Measurements from ENCODE around the gene PTPRC. TPM values are rescaled to one million over a fixed set of nuclear protein-coding genes. Genes with fewer than 3 reads are reported as not detected.

Gene PTPRC
- total RNA-seq, 2 donors from 2014 or later = 11.2 to 18.7 TPM

DNA sequence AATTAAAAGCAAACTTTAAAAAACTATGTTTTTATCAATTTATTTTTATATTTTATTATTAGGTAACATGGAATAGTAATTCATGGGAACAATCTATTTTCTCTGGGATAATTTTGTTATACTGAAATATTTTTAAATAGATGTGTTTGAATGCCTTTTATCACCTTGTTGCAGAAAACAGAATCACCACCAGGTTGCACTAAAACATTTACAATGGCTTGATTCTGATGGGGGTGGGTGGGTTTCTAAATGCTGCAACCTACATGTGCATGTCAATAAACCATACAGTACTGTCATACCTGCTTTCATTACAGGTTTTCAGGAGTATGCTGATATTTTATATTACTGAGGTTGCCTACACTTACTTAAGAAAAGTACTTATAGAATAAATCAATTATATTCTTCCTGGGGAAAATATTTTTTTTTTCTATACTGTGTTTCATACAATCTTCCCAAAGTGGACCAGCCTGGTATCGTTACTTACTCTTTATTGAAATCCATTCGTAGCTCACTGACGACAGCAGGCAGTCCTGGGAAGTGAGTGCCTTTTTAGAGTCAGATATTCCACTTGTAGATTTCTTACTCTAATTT is 132.8 kb downstream of the PTPRC start:
- H3K27me3 ChIP-seq = no peaks in the 10 kb centered on the region
- H3K4me3 ChIP-seq = no peak overlapping the region
- TF ChIP-seq, protein P1, sequence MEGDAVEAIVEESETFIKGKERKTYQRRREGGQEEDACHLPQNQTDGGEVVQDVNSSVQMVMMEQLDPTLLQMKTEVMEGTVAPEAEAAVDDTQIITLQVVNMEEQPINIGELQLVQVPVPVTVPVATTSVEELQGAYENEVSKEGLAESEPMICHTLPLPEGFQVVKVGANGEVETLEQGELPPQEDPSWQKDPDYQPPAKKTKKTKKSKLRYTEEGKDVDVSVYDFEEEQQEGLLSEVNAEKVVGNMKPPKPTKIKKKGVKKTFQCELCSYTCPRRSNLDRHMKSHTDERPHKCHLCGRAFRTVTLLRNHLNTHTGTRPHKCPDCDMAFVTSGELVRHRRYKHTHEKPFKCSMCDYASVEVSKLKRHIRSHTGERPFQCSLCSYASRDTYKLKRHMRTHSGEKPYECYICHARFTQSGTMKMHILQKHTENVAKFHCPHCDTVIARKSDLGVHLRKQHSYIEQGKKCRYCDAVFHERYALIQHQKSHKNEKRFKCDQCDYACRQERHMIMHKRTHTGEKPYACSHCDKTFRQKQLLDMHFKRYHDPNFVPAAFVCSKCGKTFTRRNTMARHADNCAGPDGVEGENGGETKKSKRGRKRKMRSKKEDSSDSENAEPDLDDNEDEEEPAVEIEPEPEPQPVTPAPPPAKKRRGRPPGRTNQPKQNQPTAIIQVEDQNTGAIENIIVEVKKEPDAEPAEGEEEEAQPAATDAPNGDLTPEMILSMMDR (IDR thresholded peaks at IDR 0.05) = peak; percentile 13
- H3K4me1 ChIP-seq = no peaks in the 10 kb centered on the region
- no peak for DNase-seq
- intact Hi-C loops (cut with DNase I) = no loop called here
- H3K36me3 ChIP-seq = no peaks in the 10 kb centered on the region
- no peak overlapping the region for H3K27ac ChIP-seq
- no peak overlapping the region for H3K9ac ChIP-seq (ENCODE audit: low read depth in 2 of 2, low read length in 2 of 2)
- no peaks in the 10 kb centered on the region for H3K9me3 ChIP-seq

DNA sequence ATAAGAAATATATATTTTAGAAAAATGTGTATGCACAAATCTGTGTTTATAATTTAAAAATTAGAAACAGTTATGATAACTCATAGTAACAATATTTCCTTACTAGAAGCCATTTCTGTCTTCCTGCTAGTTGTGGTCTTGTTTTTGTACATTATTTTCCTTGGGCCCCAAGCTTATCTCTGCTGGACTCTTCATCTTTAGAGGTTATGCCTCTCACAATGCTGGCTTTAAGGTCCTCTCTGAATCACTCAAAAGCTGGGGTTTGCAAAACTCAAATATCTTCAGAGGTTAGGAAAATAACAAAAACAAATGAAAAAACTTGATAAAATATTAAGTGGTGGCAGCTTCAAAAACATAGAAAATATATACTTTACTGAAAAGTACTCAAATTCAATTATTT is 133.8 kb downstream of the PTPRC start:
- TF ChIP-seq, protein P1 (IDR thresholded peaks at IDR 0.05) = no peak
- no peak overlapping the region for H3K4me3 ChIP-seq
- H3K9ac ChIP-seq (ENCODE audit: low read depth in 2 of 2, low read length in 2 of 2) = no peak overlapping the region
- DNase-seq = no peak
- no peaks in the 10 kb centered on the region for H3K27me3 ChIP-seq
- no peaks in the 10 kb centered on the region for H3K36me3 ChIP-seq
- H3K9me3 ChIP-seq = no peaks in the 10 kb centered on the region
- H3K4me1 ChIP-seq = no peaks in the 10 kb centered on the region
- intact Hi-C loops (cut with DNase I) = no loop called here
- H3K27ac ChIP-seq = no peak overlapping the region

DNA sequence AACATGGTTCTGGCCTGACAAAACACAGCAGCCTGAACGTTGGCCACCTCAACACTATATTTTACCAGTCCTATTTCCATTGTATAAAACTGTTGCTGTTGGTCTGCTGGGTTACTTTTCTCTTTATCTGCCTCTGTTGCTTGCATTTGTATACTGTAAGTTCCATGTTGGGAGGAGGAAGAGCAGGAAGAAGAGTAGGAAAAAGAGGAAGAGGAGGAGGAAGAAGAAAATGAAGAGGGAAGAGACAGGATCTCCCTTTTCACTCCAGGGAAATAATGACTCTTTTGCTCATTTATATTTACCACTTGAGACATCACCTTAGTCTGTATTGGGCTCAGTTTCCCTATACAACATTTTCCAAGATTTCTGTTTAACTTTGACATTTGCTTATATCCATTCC is 134.2 kb downstream of the PTPRC start:
- no peaks in the 10 kb centered on the region for H3K27me3 ChIP-seq
- intact Hi-C loops (cut with DNase I) = no loop called here
- H3K27ac ChIP-seq = no peak overlapping the region
- DNase-seq = no peak
- H3K4me3 ChIP-seq = no peak overlapping the region
- H3K36me3 ChIP-seq = no peaks in the 10 kb centered on the region
- no peaks in the 10 kb centered on the region for H3K9me3 ChIP-seq
- H3K9ac ChIP-seq (ENCODE audit: low read depth in 2 of 2, low read length in 2 of 2) = no peak overlapping the region
- no peaks in the 10 kb centered on the region for H3K4me1 ChIP-seq
- TF ChIP-seq, protein P1 (IDR thresholded peaks at IDR 0.05) = no peak

DNA sequence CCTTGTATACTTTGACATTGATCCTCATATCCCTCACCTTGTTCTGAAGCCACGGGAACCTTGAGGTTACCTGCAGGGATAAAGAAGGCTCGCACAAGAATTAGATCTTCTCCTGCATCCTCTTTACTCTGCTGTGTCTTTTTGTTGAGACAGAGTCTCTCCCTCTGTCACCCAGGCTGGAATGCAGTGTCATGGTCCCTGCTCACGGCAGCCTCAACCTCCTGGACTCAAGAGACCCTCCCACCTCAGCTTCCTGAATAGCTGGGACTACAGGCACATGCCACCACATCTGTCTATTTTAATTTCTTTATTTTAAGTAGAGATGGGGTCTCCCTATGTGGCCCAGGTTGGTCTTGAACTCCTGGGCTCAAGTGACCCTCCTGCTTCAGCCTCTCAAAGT is 134.7 kb downstream of the PTPRC start:
- no peaks in the 10 kb centered on the region for H3K9me3 ChIP-seq
- no peaks in the 10 kb centered on the region for H3K4me1 ChIP-seq
- no peak overlapping the region for H3K27ac ChIP-seq
- H3K27me3 ChIP-seq = no peaks in the 10 kb centered on the region
- no peak overlapping the region for H3K4me3 ChIP-seq
- TF ChIP-seq, protein P1 (IDR thresholded peaks at IDR 0.05) = no peak
- intact Hi-C loops (cut with DNase I) = no loop called here
- H3K36me3 ChIP-seq = no peaks in the 10 kb centered on the region
- no peak overlapping the region for H3K9ac ChIP-seq (ENCODE audit: low read depth in 2 of 2, low read length in 2 of 2)
- no peak for DNase-seq

DNA sequence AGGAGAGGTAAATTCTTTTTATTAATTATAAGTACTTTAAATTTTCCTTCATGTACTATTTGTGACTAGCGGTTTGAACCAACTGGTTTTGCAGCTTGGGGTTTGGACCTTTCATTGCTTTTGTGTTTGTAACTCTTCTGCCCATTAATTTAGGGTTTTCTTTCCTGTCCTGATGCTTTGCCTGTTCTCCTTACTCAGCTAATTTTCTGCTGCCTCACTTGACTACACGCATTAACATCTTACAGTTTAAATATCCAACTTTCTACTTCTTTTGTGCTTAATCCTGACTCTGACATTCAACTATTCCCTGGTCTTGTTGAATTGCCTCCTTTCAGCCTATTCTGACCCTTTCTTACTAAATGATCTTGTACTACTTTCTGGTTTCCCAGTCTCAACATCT is 135.6 kb downstream of the PTPRC start:
- Histone ChIP-seq H3K27ac (no peak overlapping the region), H3K4me3 (no peak overlapping the region), H3K9me3 (no peaks in the 10 kb centered on the region), H3K27me3 (no peaks in the 10 kb centered on the region), H3K9ac (ENCODE audit: low read depth in 2 of 2, low read length in 2 of 2) (no peak overlapping the region), H3K36me3 (no peaks in the 10 kb centered on the region), H3K4me1 (no peaks in the 10 kb centered on the region)
- DNase-seq = no peak
- intact Hi-C loops (cut with DNase I) = no loop called here
- TF ChIP-seq, protein P1 (IDR thresholded peaks at IDR 0.05) = no peak

All from colonic mucosa (tissue), 4 donors.